ENCODE data around the gene KCNQ2.

Gene KCNQ2

DNA sequence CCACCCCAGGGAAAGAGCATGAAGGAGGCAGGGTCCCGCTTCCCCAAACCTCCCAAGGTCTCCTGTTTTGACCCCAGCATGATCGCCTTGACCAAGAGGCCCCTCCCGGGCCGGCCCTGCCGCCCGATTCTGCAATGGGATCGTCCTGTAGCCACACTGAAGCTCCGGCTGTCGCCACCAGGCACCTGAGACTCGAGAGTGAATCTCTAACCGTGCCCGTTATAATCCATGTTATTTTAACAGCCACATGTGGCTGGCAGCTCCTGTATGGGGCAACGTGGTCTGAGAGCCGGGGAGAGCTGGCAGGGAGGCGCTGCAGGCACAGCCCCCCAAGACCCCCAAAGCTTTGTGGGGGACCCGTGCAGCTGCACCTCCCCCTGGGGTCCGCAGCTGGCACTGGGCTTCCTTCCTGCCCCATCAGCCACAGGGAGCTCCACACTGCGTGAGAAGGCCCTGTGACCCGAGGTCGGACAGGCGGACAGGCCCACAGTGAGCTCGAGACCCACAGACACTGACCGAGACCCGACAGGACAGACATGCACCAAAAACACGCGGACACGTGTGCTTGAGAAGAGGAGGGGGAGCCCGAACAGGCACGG, 51.3 kb downstream of the KCNQ2 start:
- Histone ChIP-seq H3K27ac (ENCODE audit: low read depth, low read length) (no peak overlapping the region), H4K20me1 (ENCODE audit: control insufficient read depth, insufficient read depth, low read depth, low read length) (no peaks in the 10 kb centered on the region), H3K9me2 (replicated peaks; ENCODE audit: control insufficient read depth, low read length) (no peaks in the 10 kb centered on the region), H3K27me3 (ENCODE audit: control insufficient read depth, low read length) (no peaks in the 10 kb centered on the region), H3K4me2 (ENCODE audit: low read length) (no peak overlapping the region), H3F3A (ENCODE audit: control insufficient read depth, insufficient read depth) (no peaks in the 10 kb centered on the region), H3K36me3 (ENCODE audit: control insufficient read depth, low read length) (no peaks in the 10 kb centered on the region), H3K79me2 (ENCODE audit: control insufficient read depth, low read length) (no peaks in the 10 kb centered on the region), H3K4me1 (ENCODE audit: control insufficient read depth, low read length) (no peaks in the 10 kb centered on the region), H3K9me3 (ENCODE audit: control insufficient read depth, insufficient read depth, low read length) (no peaks in the 10 kb centered on the region), H3K4me3 (ENCODE audit: low read length) (no peak overlapping the region)
- TF ChIP-seq CTCF (IDR thresholded peaks at IDR 0.05; ENCODE audit: low read depth, low read length, poor library complexity, severe bottlenecking), result no peak
- TF ChIP-seq EZH2phosphoT487 (IDR thresholded peaks at IDR 0.05; ENCODE audit: borderline replicate concordance, low read length), result no peak

- no peaks in the 10 kb centered on the region for H3K27me3 ChIP-seq (ENCODE audit: control insufficient read depth, low read length)
- H3K4me3 ChIP-seq (ENCODE audit: low read length), result no peak overlapping the region
Observed at GRCh38 chr20:63420359-63421093, 51.9 kb downstream of the KCNQ2 start.

DNA sequence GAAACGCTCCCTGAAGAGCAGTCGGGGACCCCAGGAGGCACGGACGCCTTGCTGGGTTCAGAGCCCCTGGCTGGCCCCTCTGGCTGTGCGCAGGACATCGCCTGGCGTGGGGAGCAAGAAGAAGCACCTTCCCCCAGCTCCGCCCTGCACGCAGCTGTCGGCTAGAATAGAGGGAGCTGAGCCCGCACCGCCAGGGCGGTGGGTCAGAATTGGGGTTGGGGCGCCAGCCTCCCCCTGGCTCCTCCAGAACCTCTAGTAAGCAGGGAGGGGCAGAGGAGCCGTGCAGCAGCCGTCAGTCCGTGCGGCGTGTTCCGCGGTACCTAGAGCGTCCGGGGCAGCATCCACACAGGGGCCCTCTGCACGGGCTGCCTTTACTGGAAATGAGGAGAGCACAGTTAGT, 53.2 kb downstream of the KCNQ2 start:
- H3K4me2 ChIP-seq (ENCODE audit: low read length), result no peak overlapping the region
- no peaks in the 10 kb centered on the region for H3K79me2 ChIP-seq (ENCODE audit: control insufficient read depth, low read length)
- no peak for TF ChIP-seq CTCF (IDR thresholded peaks at IDR 0.05; ENCODE audit: low read depth, low read length, poor library complexity, severe bottlenecking)
- TF ChIP-seq EZH2phosphoT487 (IDR thresholded peaks at IDR 0.05; ENCODE audit: borderline replicate concordance, low read length), result no peak
- H3K27ac ChIP-seq (ENCODE audit: low read depth, low read length), result no peak overlapping the region
- H4K20me1 ChIP-seq (ENCODE audit: control insufficient read depth, insufficient read depth, low read depth, low read length), result no peaks in the 10 kb centered on the region
- H3K4me1 ChIP-seq (ENCODE audit: control insufficient read depth, low read length), result no peaks in the 10 kb centered on the region
- no peaks in the 10 kb centered on the region for H3K36me3 ChIP-seq (ENCODE audit: control insufficient read depth, low read length)
- H3K9me2 ChIP-seq (replicated peaks; ENCODE audit: control insufficient read depth, low read length), result no peaks in the 10 kb centered on the region
- H3F3A ChIP-seq (ENCODE audit: control insufficient read depth, insufficient read depth), result no peaks in the 10 kb centered on the region
- no peaks in the 10 kb centered on the region for H3K9me3 ChIP-seq (ENCODE audit: control insufficient read depth, insufficient read depth, low read length)
- H3K27me3 ChIP-seq (ENCODE audit: control insufficient read depth, low read length), result no peaks in the 10 kb centered on the region
- no peak overlapping the region for H3K4me3 ChIP-seq (ENCODE audit: low read length)

More at GRCh38 chr20:63420359-63421093, 51.9 kb downstream of the KCNQ2 start:
- Histone ChIP-seq H3K27ac (ENCODE audit: low read depth, low read length) (no peak overlapping the region), H3K9me2 (replicated peaks; ENCODE audit: control insufficient read depth, low read length) (no peaks in the 10 kb centered on the region), H3K79me2 (ENCODE audit: control insufficient read depth, low read length) (no peaks in the 10 kb centered on the region), H3K4me2 (ENCODE audit: low read length) (no peak overlapping the region), H4K20me1 (ENCODE audit: control insufficient read depth, insufficient read depth, low read depth, low read length) (no peaks in the 10 kb centered on the region), H3K9me3 (ENCODE audit: control insufficient read depth, insufficient read depth, low read length) (no peaks in the 10 kb centered on the region), H3F3A (ENCODE audit: control insufficient read depth, insufficient read depth) (no peaks in the 10 kb centered on the region), H3K36me3 (ENCODE audit: control insufficient read depth, low read length) (no peaks in the 10 kb centered on the region), H3K4me1 (ENCODE audit: control insufficient read depth, low read length) (no peaks in the 10 kb centered on the region)
- TF ChIP-seq EZH2phosphoT487 (IDR thresholded peaks at IDR 0.05; ENCODE audit: borderline replicate concordance, low read length) (no peak), CTCF (IDR thresholded peaks at IDR 0.05; ENCODE audit: low read depth, low read length, poor library complexity, severe bottlenecking) (no peak)
